HepG2 (cell line): ENCODE measurements around the gene NRP1. TPM values are rescaled to one million over a fixed set of nuclear protein-coding genes. Genes with fewer than 3 reads are reported as not detected.

Experiments
- ATAC-seq: fragments of 200-7000 bp; cut with Tn5 transposase; 3 replicates; pipeline ENCODE4 v1.9.1; 2020; ENCODE audit warnings: mild to moderate bottlenecking, moderate library complexity
- BruUV-seq: library from RNA; stranded (reverse); fragments of 400-500 nt; replicated peaks from 2 replicates; lab custom pipeline; 2021; lab: Mats Ljungman, UMichigan
- CTCF ChIA-PET: fragments of 300-600 bp; formaldehyde crosslinking; extraction: SDS; loops from one replicate; lab custom pipeline; 2021; ENCODE audit warnings: low total read pairs, inconsistent platforms, low intra/inter-chr PET ratio; lab: Yijun Ruan, JAX
- POLR2A ChIA-PET: fragments of 350-600 bp; sonication (Branson Sonifier 250); formaldehyde crosslinking; loops from one replicate; lab custom pipeline; 2020; ENCODE audit warnings: antibody characterized with exemption, inconsistent platforms; lab: Yijun Ruan, JAX
- DNase-seq: peaks from one replicate; pipeline ENCODE4 v3.0.0-alpha.2; 2015; ENCODE audit warnings: low spot score
- FAIRE-seq: peaks from 3 replicates; lab custom pipeline; 2011; peaks lifted over from hg19 to GRCh38; lab: Jason Lieb, UNC
- H2AFZ ChIP-seq: one replicate; pipeline ENCODE4 v1.6.1; 2011; ENCODE audit warnings: low read length, inconsistent platforms
- H3K27ac ChIP-seq: fragments of 300-600 bp; 3 replicates; pipeline ENCODE4 v1.8.0; 2011; ENCODE audit warnings: mixed run types, mild to moderate bottlenecking, mixed read lengths, low read length, inconsistent platforms; ENCODE audit not compliant: insufficient read depth; ENCODE audit errors: extremely low read length
- H3K27me3 ChIP-seq, 2 experiments: fragments of 200-600 bp in 1 of 2; 2 replicates in 1 of 2; 3 replicates in 1 of 2; pipeline versions ENCODE4 v1.6.0 to v1.8.0; 2011; ENCODE audit warnings: low read length in 2 of 2, mild to moderate bottlenecking in 2 of 2, moderate library complexity in 2 of 2, inconsistent platforms in 1 of 2; ENCODE audit not compliant: insufficient read depth in 2 of 2, control insufficient read depth in 1 of 2
- H3K36me3 ChIP-seq, 2 experiments: fragments of 200-600 bp in 1 of 2; replicated peaks in 1 of 2; 2 replicates in 1 of 2; 3 replicates in 1 of 2; pipeline versions ENCODE4 v1.5.1 to v1.8.0; 2011; ENCODE audit warnings: low read length in 2 of 2, inconsistent platforms in 1 of 2; ENCODE audit not compliant: insufficient read depth in 2 of 2, control insufficient read depth in 1 of 2
- H3K4me1 ChIP-seq: 2 replicates; pipeline ENCODE4 v1.5.1; 2012; ENCODE audit warnings: low read length, inconsistent platforms; ENCODE audit not compliant: insufficient read depth
- H3K4me2 ChIP-seq: 2 replicates; pipeline ENCODE4 v1.6.0; 2011; ENCODE audit warnings: low read depth, low read length, inconsistent platforms
- H3K4me3 ChIP-seq, 3 experiments: fragments of 200-600 bp in 1 of 3; sonication (generic), shearing (Covaris generic) in 1 of 3; replicated peaks in 1 of 3; 2 replicates each; pipeline ENCODE4 v1.5.1; 2011 to 2016; ENCODE audit warnings: low read length in 3 of 3, inconsistent platforms in 2 of 3, low read depth in 2 of 3, mild to moderate bottlenecking in 2 of 3, control low read depth in 1 of 3, mixed read lengths in 1 of 3; ENCODE audit not compliant: insufficient read depth in 1 of 3
- H3K79me2 ChIP-seq: one replicate; pipeline ENCODE4 v1.6.1; 2011; ENCODE audit warnings: low read length, inconsistent platforms; ENCODE audit not compliant: insufficient read depth
- H3K9ac ChIP-seq: 2 replicates; pipeline ENCODE4 v1.6.0; 2011; ENCODE audit warnings: mild to moderate bottlenecking, low read depth, low read length, inconsistent platforms; ENCODE audit not compliant: insufficient read depth
- H3K9me3 ChIP-seq: 2 replicates; pipeline ENCODE4 v1.5.1; 2012; ENCODE audit warnings: mild to moderate bottlenecking, low read length
- H4K20me1 ChIP-seq: 2 replicates; pipeline ENCODE4 v1.6.0; 2011; ENCODE audit warnings: inconsistent platforms, mild to moderate bottlenecking, low read length, moderate library complexity; ENCODE audit not compliant: insufficient read depth
- ELF1 ChIP-seq: sonication (generic); formaldehyde crosslinking; IDR thresholded peaks from 2 replicates; pipeline ENCODE4 v1.4.0; 2020; ENCODE audit warnings: missing genetic modification reagents
- NR0B2 ChIP-seq: sonication (generic); formaldehyde crosslinking; IDR thresholded peaks from 2 replicates; pipeline ENCODE4 v1.4.0; 2020; ENCODE audit warnings: mild to moderate bottlenecking, missing genetic modification reagents
- ZBTB42 ChIP-seq: sonication (generic); formaldehyde crosslinking; IDR thresholded peaks from 2 replicates; pipeline ENCODE4 v1.5.0; 2020; ENCODE audit warnings: mild to moderate bottlenecking, missing genetic modification reagents
- ZMYM4 ChIP-seq: sonication (generic); formaldehyde crosslinking; IDR thresholded peaks from 2 replicates; pipeline ENCODE4 v1.8.1; 2023; ENCODE audit warnings: mild to moderate bottlenecking, missing genetic modification reagents
- ZNF512 ChIP-seq: sonication (generic); formaldehyde crosslinking; IDR thresholded peaks from 2 replicates; pipeline ENCODE4 v1.4.0; 2020; ENCODE audit warnings: mild to moderate bottlenecking, missing genetic modification reagents
- ZNF547 ChIP-seq: sonication (generic); formaldehyde crosslinking; IDR thresholded peaks from 2 replicates; pipeline ENCODE4 v1.5.1; 2020; ENCODE audit warnings: mild to moderate bottlenecking, missing genetic modification reagents
- ZNF564 ChIP-seq: sonication (generic); formaldehyde crosslinking; IDR thresholded peaks from 2 replicates; pipeline ENCODE4 v1.8.1; 2023; ENCODE audit warnings: mild to moderate bottlenecking, missing genetic modification reagents
- ZNF709 ChIP-seq: sonication (generic); formaldehyde crosslinking; IDR thresholded peaks from 2 replicates; pipeline ENCODE4 v1.5.0; 2020; ENCODE audit warnings: mild to moderate bottlenecking, missing genetic modification reagents
- WGBS: methylation state at CpG from one replicate; pipeline ENCODE4 v1.1.6; 2017; ENCODE audit warnings: low lambda C conversion rate; 5-methylcytosine and 5-hydroxymethylcytosine counted together
- in situ Hi-C: cut with HindIII; loops from 2 replicates; pipeline ENCODE4 v1.10.0; 2017; ENCODE audit warnings: low pct_unique_long_range_greater_than_20kb; ENCODE audit not compliant: extremely low pct_ligation_motif_present
- intact Hi-C: fragments of 100-400 bp; cut with micrococcal nuclease; formaldehyde crosslinking; loops from one replicate; pipeline ENCODE4 v1.10.0; 2022; ENCODE audit not compliant: unreplicated experiment
- polyA plus RNA-seq, 8 experiments: library from polyadenylated mRNA; depleted of rRNA in 3 of 8; stranded (reverse) in 7 of 8; unstranded in 1 of 8; fragments of >200 nt; fragmentation: Illumina TruSeq in 4 of 8; extraction: Trizol in 4 of 8; gene quantifications; 2 replicates each; pipeline versions ENCODE4 v1.2.1 to v1.2.3, GENCODE V29; 2011 to 2016; ENCODE audit warnings: low read depth in 4 of 8, missing spikeins in 1 of 8, mixed read lengths in 1 of 8; ENCODE audit not compliant: insufficient read depth in 1 of 8
- total RNA-seq, 5 experiments: library from RNA; depleted of rRNA; stranded (reverse); fragments of >200 nt; fragmentation: Illumina TruSeq; extraction: Trizol; gene quantifications; 2 replicates each; pipeline ENCODE4 v1.2.3, GENCODE V29; 2016; ENCODE audit warnings: low read depth in 1 of 5
- TF ChIP-seq, protein P1 (sequence below): IDR thresholded peaks from 2 replicates; pipeline ENCODE4 v1.6.1; 2016; ENCODE audit warnings: low read depth, borderline replicate concordance
- TF ChIP-seq, protein P2 (sequence below): sonication (generic); formaldehyde crosslinking; IDR thresholded peaks from 2 replicates; pipeline ENCODE4; 2020; ENCODE audit warnings: missing genetic modification reagents, mild to moderate bottlenecking, borderline replicate concordance

NRP1 gene
- total and polyA plus RNA-seq, 2 of the 13 experiments (the other 11 are each of a cell fraction or from before 2014, with no cell fraction given) = 5.3 to 5.8 TPM

DNA sequence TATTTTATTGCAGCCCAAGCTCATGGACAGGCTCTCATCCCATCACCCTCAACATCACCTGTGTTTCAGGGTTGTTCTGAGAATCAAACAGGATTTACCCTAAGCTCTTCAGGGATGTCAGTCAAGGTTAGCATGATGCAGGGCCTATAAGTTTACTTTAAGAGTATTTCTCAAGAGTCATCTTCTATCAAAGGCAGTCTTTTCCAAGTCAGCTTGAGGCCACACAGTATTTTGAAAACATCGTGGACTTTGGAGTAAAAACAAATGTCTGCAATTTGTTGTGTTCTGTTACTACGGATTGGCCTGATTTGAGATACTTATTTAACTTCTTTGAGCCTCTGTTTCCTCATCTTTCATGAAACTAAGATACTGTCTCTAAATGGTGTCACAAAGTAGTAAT, 42.0 kb upstream of the NRP1 start (continued):
- TF ChIP-seq ZNF709 (CRISPR knock-in tag) = no peak
- TF ChIP-seq NR0B2 = no peak
- TF ChIP-seq ZNF547 = no peak
- no peak for TF ChIP-seq ZBTB42 (CRISPR knock-in tag)

- Histone ChIP-seq H3K36me3 (no peaks in the 10 kb centered on the region), H2AFZ (no peak overlapping the region), H3K27me3 (peaks cover 0 to 3% of the 10 kb centered on the region in 2 experiments; a peak in 1 of 5 replicates), H3K4me2 (no peak overlapping the region), H3K4me3 (no peak overlapping the region), H3K9ac (no peak overlapping the region), H3K27ac (no peak overlapping the region), H3K4me1 (no peaks in the 10 kb centered on the region), H3K79me2 (no peaks in the 10 kb centered on the region), H3K9me3 (no peaks in the 10 kb centered on the region), H4K20me1 (no peaks in the 10 kb centered on the region)
- DNase-seq = no peak
- in situ Hi-C loops = no loop called here
- FAIRE-seq = no peak
- WGBS = 88% methylated on average over 2 of the region's 2 CpGs
- ChIA-PET POLR2A (no interaction called here), CTCF (no interaction called here)
- TF ChIP-seq ZNF512 (no peak), ZNF564 (CRISPR knock-in tag) (no peak), ZMYM4 (CRISPR knock-in tag) (no peak), ELF1 (CRISPR knock-in tag) (no peak)
- TF ChIP-seq, protein P1, sequence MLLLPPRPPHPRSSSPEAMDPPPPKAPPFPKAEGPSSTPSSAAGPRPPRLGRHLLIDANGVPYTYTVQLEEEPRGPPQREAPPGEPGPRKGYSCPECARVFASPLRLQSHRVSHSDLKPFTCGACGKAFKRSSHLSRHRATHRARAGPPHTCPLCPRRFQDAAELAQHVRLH (CRISPR knock-in tag) = no peak
- TF ChIP-seq, protein P2, sequence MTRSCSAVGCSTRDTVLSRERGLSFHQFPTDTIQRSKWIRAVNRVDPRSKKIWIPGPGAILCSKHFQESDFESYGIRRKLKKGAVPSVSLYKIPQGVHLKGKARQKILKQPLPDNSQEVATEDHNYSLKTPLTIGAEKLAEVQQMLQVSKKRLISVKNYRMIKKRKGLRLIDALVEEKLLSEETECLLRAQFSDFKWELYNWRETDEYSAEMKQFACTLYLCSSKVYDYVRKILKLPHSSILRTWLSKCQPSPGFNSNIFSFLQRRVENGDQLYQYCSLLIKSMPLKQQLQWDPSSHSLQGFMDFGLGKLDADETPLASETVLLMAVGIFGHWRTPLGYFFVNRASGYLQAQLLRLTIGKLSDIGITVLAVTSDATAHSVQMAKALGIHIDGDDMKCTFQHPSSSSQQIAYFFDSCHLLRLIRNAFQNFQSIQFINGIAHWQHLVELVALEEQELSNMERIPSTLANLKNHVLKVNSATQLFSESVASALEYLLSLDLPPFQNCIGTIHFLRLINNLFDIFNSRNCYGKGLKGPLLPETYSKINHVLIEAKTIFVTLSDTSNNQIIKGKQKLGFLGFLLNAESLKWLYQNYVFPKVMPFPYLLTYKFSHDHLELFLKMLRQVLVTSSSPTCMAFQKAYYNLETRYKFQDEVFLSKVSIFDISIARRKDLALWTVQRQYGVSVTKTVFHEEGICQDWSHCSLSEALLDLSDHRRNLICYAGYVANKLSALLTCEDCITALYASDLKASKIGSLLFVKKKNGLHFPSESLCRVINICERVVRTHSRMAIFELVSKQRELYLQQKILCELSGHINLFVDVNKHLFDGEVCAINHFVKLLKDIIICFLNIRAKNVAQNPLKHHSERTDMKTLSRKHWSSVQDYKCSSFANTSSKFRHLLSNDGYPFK = no peak
- intact Hi-C loops = no loop called here
- no peak for ATAC-seq
- BruUV-seq = no TSS peak
Observed at GRCh38 chr10:33373263-33373662, 38.8 kb upstream of the NRP1 start.
